HEK293T (cell line): ENCODE measurements around the gene ZBTB40.

Experiments used
- FOXA1 ChIP-seq: fragments of 450-650 bp; IDR thresholded peaks from 2 replicates; pipeline ENCODE4 v1.6.1; 2016; ENCODE audit warnings: mild to moderate bottlenecking
- FOXK2 ChIP-seq: fragments of 450-650 bp; IDR thresholded peaks from 2 replicates; pipeline ENCODE4 v1.6.1; 2016; ENCODE audit warnings: mild to moderate bottlenecking
- FOXM1 ChIP-seq: fragments of 450-650 bp; IDR thresholded peaks from 2 replicates; pipeline ENCODE4 v1.6.1; 2017; ENCODE audit warnings: mild to moderate bottlenecking, borderline replicate concordance
- HDGF ChIP-seq: fragments of 450-650 bp; IDR thresholded peaks from 2 replicates; pipeline ENCODE4 v1.6.1; 2017; ENCODE audit warnings: antibody characterized with exemption, borderline replicate concordance
- SP1 ChIP-seq: fragments of 450-650 bp; IDR thresholded peaks from 2 replicates; pipeline ENCODE4 v1.6.1; 2017
- SUZ12 ChIP-seq: fragments of 450-650 bp; IDR thresholded peaks from 2 replicates; pipeline ENCODE4 v1.6.1; 2016; ENCODE audit warnings: mild to moderate bottlenecking
- TARDBP ChIP-seq: fragments of 450-650 bp; IDR thresholded peaks from 2 replicates; pipeline ENCODE4 v1.6.1; 2016

GRCh38 chr1:22525646-22526045, 74.0 kb downstream of the ZBTB40 start:
- no peak for TF ChIP-seq SUZ12
- TF ChIP-seq FOXM1, result no peak
- no peak for TF ChIP-seq TARDBP
- TF ChIP-seq SP1, result no peak
- no peak for TF ChIP-seq FOXA1
- no peak for TF ChIP-seq FOXK2
- no peak for TF ChIP-seq HDGF
